Effector CD8-positive, alpha-beta T cell (primary cell): ENCODE results near the gene ZSCAN4.

Experiments used
- DNase-seq: peaks from one replicate; lab custom pipeline; 2025; lab: John Stamatoyannopoulos, UW

The ZSCAN4 gene

DNA sequence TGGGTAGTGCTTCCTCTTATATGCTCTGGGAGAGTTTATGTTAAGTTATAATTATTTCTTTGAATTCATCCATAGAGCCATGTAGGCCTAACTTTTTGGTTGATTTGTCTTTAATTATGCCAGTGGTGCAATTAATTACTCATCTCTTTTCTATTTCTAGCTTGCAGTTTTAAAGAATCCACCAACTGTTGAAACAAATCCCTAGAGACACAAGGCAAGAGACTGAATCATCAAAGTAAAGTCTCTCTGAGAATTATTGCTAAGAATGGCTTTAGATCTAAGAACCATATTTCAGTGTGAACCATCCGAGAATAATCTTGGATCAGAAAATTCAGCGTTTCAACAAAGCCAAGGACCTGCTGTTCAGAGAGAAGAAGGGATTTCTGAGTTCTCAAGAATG lies 7.1 kb downstream of the ZSCAN4 start:
- no peak for DNase-seq

GRCh38 chr19:57682226-57682766 lies 13.6 kb downstream of the ZSCAN4 start:
- DNase-seq: no peak

- DNase-seq: no peak
These were observed 18.0 kb downstream of the ZSCAN4 start for GRCh38 chr19:57686727-57687126.

- DNase-seq: no peak
These were observed 18.8 kb downstream of the ZSCAN4 start for GRCh38 chr19:57687363-57688010.

- DNase-seq: no peak
These were observed 19.5 kb downstream of the ZSCAN4 start for GRCh38 chr19:57688011-57688763.

DNA sequence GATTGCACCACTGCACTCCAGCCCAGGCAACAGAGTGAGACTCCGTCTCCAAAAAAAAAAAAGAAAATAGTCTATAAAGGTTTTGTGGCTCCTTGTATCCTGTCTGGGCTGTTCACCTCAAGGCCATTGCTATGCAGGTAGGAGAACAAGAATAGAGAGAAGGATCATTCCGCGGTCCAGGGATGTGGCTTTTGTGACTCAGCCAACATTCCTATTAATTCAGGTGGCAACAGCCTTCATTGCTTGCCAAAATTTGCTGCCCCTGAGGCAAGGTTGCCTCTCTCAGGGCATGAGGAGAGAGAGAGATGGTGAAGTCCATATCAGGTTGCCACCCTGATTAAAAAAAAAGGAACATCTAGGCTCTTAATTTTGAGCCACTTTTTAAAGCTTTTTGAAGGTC lies 21.0 kb downstream of the ZSCAN4 start:
- DNase-seq: no peak

DNA sequence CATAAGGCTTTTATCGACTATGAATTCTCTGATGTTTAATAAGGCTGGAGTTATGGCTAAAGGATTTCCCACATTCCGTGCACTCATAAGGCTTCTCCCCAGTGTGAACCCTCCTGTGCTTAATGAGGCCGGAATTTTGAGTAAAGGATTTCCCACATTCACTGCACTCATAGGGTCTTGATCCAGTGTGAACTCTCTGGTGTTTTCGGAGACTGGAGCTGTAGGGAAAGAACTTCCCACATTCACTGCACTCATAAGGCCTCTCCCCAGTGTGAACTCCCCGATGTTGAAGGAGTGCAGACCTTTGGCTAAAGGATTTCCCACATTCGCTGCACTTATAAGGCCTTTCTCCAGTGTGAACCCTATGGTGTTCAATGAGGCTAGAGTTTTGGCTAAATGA lies 32.9 kb downstream of the ZSCAN4 start:
- DNase-seq: no peak

DNA sequence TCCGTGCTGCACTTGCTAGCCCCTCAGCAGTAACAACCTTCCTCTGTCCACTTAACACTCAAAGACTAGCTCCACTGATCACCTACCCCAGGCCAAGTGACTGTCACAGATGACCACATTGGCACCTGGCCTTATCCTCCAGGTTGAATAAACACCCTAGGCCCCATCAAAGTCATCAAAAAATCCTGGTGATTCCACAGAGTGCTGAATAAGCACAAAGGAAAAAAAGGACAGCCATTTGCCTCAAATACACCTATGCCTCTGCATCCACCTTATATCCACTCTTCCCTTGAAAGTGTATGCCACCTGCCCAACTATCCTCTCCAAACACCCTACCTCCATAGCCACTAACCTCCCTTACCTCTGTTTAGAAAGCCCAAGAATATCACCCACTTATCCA lies 37.6 kb downstream of the ZSCAN4 start:
- DNase-seq: no peak

- DNase-seq: peak; percentile 36
These were observed 40.1 kb downstream of the ZSCAN4 start, which contains the start of gene ZNF154 for GRCh38 chr19:57708641-57709361. Gene ZNF154, minus strand, starts transcription at chr19:57709204. Its CDS starts 233 bp downstream, at chr19:57708971.

GRCh38 chr19:57709616-57710015 lies 40.9 kb downstream of the ZSCAN4 start:
- no peak for DNase-seq

GRCh38 chr19:57712222-57712621 lies 43.5 kb downstream of the ZSCAN4 start:
- no peak for DNase-seq

- no peak for DNase-seq
These were observed 50.7 kb downstream of the ZSCAN4 start for GRCh38 chr19:57719424-57719823.

- no peak for DNase-seq
These were observed 51.3 kb downstream of the ZSCAN4 start for GRCh38 chr19:57719901-57720519.

GRCh38 chr19:57720878-57721277 lies 52.1 kb downstream of the ZSCAN4 start:
- no peak for DNase-seq
